ENCODE results near the gene PAX2. TPM values are rescaled to one million over a fixed set of nuclear protein-coding genes. Genes with fewer than 3 reads are reported as not detected.

PAX2 gene
- total RNA-seq, 1 donor from 2014 or later, result 0.34 TPM

DNA sequence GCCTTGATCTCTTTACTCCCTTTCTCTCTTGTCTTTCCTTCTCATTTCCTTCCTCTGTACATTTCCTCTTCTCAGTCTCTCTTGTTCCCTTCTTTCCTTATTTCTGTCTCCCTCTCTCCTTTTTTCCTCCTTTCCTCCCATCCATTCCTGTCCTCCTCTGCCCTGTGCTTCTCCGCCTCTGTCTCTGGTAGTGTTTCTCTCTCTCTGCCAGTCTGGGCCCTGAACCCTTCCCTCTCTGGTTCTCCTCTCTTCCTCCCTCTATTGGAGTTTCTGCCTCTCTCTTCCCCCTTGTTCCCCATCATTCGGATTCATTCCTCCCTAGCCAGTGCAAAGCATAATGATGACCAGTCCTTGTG is 13.2 kb upstream of the PAX2 start:
- DNase-seq (ENCODE audit: low spot score), result no peak
- no peak overlapping the region for H3K4me3 Mint-ChIP-seq
- Histone ChIP-seq H3K4me3 (no peak overlapping the region), H3K4me1 (peaks cover 18% of the 10 kb centered on the region), H3K27ac (no peak overlapping the region), H3K4me2 (no peak overlapping the region), H2AFZ (replicated peaks) (no peak overlapping the region), H3K9me3 (ENCODE audit: low read depth) (no peaks in the 10 kb centered on the region), H4K20me1 (ENCODE audit: low read depth) (peaks cover 100% of the 10 kb centered on the region), H3K36me3 (no peaks in the 10 kb centered on the region), H3K9ac (no peak overlapping the region), H3K27me3 (peaks cover 100% of the 10 kb centered on the region), H3K79me2 (ENCODE audit: low read depth) (no peaks in the 10 kb centered on the region), H3F3A (ENCODE audit: low read depth) (peaks cover 32% of the 10 kb centered on the region)
- H3K4me1 Mint-ChIP-seq, result peaks cover 35% of the 10 kb centered on the region
- no peak for TF ChIP-seq EZH2 (IDR thresholded peaks at IDR 0.05)
- TF ChIP-seq EZH2phosphoT487 (IDR thresholded peaks at IDR 0.05), result no peak
- TF ChIP-seq, protein P1, sequence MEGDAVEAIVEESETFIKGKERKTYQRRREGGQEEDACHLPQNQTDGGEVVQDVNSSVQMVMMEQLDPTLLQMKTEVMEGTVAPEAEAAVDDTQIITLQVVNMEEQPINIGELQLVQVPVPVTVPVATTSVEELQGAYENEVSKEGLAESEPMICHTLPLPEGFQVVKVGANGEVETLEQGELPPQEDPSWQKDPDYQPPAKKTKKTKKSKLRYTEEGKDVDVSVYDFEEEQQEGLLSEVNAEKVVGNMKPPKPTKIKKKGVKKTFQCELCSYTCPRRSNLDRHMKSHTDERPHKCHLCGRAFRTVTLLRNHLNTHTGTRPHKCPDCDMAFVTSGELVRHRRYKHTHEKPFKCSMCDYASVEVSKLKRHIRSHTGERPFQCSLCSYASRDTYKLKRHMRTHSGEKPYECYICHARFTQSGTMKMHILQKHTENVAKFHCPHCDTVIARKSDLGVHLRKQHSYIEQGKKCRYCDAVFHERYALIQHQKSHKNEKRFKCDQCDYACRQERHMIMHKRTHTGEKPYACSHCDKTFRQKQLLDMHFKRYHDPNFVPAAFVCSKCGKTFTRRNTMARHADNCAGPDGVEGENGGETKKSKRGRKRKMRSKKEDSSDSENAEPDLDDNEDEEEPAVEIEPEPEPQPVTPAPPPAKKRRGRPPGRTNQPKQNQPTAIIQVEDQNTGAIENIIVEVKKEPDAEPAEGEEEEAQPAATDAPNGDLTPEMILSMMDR (IDR thresholded peaks at IDR 0.05), result no peak
- no peak overlapping the region for H3K27ac Mint-ChIP-seq
- H3K27me3 Mint-ChIP-seq (ENCODE audit: insufficient read depth, low read depth), result peaks cover 94% of the 10 kb centered on the region
- no peaks in the 10 kb centered on the region for H3K36me3 Mint-ChIP-seq
- H3K9me3 Mint-ChIP-seq, result peaks cover 5% of the 10 kb centered on the region

- Histone ChIP-seq H3K27me3 (peaks cover 100% of the 10 kb centered on the region), H4K20me1 (ENCODE audit: low read depth) (peaks cover 100% of the 10 kb centered on the region), H3K4me1 (peaks cover 23% of the 10 kb centered on the region), H3K4me2 (no peak overlapping the region), H3K9me3 (ENCODE audit: low read depth) (no peaks in the 10 kb centered on the region), H3K27ac (no peak overlapping the region), H3K79me2 (ENCODE audit: low read depth) (no peaks in the 10 kb centered on the region), H3K4me3 (no peak overlapping the region), H3K9ac (no peak overlapping the region), H3F3A (ENCODE audit: low read depth) (peaks cover 38% of the 10 kb centered on the region), H2AFZ (replicated peaks) (no peak overlapping the region), H3K36me3 (no peaks in the 10 kb centered on the region)
- no peak for DNase-seq (ENCODE audit: low spot score)
- TF ChIP-seq, protein P1 (IDR thresholded peaks at IDR 0.05), result no peak
- TF ChIP-seq EZH2phosphoT487 (IDR thresholded peaks at IDR 0.05) (no peak), EZH2 (IDR thresholded peaks at IDR 0.05) (no peak)
- H3K4me1 Mint-ChIP-seq, result peaks cover 43% of the 10 kb centered on the region
- no peaks in the 10 kb centered on the region for H3K36me3 Mint-ChIP-seq
- H3K9me3 Mint-ChIP-seq, result peaks cover 2% of the 10 kb centered on the region
- H3K27me3 Mint-ChIP-seq (ENCODE audit: insufficient read depth, low read depth), result peaks cover 94% of the 10 kb centered on the region
- no peak overlapping the region for H3K27ac Mint-ChIP-seq
- no peak overlapping the region for H3K4me3 Mint-ChIP-seq
These were observed 12.1 kb upstream of the PAX2 start for GRCh38 chr10:100733329-100733728.

DNA sequence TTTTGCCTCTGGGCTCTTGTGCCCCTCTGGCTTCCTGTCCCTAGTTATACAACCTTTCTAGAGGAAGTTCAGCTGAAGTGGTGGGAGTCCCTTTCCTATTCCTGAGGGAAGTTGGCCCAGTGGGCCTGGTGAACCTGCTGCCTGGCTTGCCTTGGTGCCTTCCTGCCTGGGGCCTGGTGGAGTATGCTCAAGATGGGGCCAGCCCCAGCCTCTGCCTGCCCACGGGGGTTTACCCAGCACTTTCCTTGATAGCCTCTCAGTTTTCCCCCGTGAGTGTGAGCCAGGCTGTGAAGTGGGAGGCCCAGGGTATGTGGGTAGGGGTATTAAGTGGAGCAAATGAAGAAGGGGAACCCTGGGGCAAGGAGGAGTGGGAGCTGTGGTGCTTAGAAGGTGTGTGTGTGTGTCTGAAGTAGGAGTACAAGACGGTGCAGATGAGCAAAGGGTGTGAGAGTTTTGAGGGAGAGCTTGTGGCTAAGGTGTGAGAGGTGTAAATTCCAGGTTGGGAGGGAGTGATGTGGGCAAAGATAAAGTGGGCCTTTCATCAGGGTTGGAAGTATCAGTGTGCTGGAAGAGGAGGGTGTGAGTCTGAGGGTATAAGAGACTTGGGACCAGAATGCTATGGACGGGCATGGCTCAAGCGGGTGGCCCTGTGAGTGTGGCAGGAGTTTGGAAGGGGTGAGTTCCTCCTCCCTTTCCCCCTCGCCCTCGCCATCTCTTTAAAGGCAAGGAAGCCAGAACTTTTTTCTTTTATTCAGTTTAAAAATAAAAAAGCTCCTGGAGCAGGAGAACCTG is 10.9 kb upstream of the PAX2 start:
- Histone ChIP-seq H3K4me2 (no peak overlapping the region), H3K27me3 (peaks cover 100% of the 10 kb centered on the region), H3F3A (ENCODE audit: low read depth) (peaks cover 28% of the 10 kb centered on the region), H3K4me1 (peaks cover 30% of the 10 kb centered on the region), H3K4me3 (no peak overlapping the region), H3K9ac (no peak overlapping the region), H4K20me1 (ENCODE audit: low read depth) (peaks cover 100% of the 10 kb centered on the region), H3K27ac (no peak overlapping the region), H2AFZ (replicated peaks) (no peak overlapping the region), H3K36me3 (no peaks in the 10 kb centered on the region), H3K79me2 (ENCODE audit: low read depth) (no peaks in the 10 kb centered on the region), H3K9me3 (ENCODE audit: low read depth) (no peaks in the 10 kb centered on the region)
- Mint-ChIP-seq H3K27ac (no peak overlapping the region), H3K36me3 (no peaks in the 10 kb centered on the region), H3K9me3 (peaks cover 2% of the 10 kb centered on the region), H3K4me1 (peaks cover 47% of the 10 kb centered on the region), H3K4me3 (no peak overlapping the region), H3K27me3 (ENCODE audit: insufficient read depth, low read depth) (peaks cover 95% of the 10 kb centered on the region)
- TF ChIP-seq EZH2phosphoT487 (IDR thresholded peaks at IDR 0.05) (no peak), EZH2 (IDR thresholded peaks at IDR 0.05) (no peak)
- TF ChIP-seq, protein P1 (IDR thresholded peaks at IDR 0.05), result no peak
- no peak for DNase-seq (ENCODE audit: low spot score)
